GM19239 (cell line): ENCODE measurements around the gene RAPGEF3.

ENCODE experiments used
- DNase-seq: peaks from one replicate; pipeline ENCODE4 v3.0.0; 2011; ENCODE audit warnings: low spot score; ENCODE audit not compliant: insufficient read length
- FAIRE-seq: peaks from 2 replicates; lab custom pipeline; 2011; peaks lifted over from hg19 to GRCh38; lab: Jason Lieb, UNC

The RAPGEF3 gene

DNA sequence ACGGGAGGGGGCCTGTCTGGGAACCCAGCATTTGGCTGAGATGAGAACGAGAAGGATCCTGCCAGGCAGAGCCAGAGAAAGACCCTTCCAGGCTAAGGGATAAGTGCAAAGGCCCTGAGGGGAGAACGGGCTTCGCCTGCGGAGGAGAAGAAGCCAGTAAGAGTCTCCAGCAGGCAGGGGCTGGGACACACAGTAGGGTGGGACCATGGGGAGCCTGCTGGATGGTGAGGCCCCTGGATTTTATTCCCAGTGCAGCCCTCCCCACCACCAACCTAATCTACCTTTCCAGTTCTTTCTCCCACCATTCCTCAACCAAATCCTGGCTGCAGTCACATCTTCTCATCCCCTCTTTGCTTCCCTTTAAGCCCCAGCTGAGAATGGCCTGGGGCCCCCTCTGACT lies 12.6 kb downstream of the RAPGEF3 start:
- no peak for FAIRE-seq
- DNase-seq: no peak

DNA sequence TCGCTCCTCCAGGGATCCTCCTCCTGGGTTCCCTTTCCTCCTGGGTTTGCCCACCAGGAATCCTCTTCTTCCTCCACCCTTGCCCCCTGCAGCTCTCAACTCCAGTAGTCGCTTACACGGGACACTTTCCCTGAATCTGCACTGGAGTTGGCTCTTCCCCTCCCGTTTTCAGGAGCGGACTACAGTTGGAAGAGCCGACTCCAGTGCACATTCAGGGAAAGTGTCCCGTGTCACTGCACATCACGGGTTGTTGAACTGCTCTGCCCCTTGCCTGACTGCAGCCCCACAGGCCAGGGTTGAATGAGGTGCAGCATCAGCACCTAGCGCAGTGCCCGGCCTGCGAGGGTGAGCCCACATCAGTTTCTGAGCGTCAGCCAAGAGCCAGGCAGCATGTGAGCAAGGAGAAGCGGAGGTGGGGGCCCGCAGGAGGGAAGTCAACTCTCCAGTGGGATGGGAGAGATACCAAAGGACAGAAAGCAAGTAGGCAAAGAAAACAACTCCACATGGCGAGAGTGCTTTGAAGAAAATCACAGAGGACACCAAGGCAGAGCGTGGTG lies 13.1 kb downstream of the RAPGEF3 start:
- DNase-seq (no peak), FAIRE-seq (no peak)

DNA sequence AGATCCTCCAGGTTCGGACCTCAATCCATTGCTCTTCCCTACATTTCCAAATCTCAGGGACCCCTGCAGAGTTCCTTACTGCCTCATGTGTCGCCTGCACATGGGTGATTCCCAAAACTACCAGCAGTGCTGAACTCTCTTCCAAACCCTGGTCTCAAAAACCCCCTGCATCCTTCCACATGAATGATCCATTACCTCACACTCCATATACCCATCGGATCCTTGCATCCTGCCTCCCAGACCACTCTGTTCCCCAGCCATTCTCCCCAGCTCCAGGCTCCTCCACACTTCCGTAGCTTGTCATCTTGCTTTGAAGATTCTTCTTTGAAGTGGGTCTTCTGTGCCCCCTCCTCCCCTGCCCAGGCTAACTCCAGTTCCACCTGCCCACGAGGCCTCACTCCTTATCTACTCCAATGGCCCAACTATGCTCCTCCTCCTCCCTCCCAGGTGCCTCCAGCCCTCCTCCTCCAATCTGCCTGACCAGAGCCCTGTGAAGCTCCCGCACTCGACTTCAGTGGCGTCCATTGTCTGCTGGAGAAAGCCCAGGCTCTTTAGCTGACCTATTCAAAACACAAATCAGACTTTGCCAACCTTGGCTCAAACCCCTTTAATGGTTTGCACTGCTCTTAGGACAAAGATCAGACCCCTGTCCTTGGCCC lies 13.8 kb downstream of the RAPGEF3 start:
- DNase-seq: no peak
- no peak for FAIRE-seq

DNA sequence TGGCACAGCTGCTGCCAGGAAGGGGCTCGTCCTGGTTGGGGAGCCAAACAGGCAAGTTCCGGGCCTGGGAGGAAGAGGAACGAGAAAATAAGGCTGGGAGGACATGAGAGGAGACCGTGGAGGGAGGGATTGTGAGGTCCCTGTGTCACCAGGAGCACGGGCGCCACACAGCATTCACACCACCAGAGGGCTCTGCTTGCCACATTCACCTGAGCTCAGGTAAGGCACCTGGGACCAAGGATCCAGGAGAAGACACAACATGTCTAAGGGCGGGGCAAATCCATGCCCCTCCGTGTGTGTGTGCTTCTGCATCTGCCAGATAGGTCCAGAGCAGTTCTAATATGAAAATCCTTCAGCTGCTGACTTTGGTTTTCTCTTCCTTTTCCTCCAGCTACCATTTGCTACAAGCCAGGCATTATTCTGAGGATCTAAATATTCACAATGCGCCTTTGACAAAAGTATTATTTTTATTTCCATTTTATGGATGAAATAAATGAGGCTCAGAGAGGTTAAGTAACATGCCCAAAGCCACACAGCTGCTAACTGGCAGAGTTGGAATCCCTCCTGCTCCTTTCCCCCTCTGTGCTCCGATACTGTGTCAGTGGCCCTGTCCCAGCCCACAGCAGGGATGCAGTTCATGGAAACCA lies 14.6 kb downstream of the RAPGEF3 start:
- peak; percentile 42 for FAIRE-seq
- DNase-seq: no peak

DNA sequence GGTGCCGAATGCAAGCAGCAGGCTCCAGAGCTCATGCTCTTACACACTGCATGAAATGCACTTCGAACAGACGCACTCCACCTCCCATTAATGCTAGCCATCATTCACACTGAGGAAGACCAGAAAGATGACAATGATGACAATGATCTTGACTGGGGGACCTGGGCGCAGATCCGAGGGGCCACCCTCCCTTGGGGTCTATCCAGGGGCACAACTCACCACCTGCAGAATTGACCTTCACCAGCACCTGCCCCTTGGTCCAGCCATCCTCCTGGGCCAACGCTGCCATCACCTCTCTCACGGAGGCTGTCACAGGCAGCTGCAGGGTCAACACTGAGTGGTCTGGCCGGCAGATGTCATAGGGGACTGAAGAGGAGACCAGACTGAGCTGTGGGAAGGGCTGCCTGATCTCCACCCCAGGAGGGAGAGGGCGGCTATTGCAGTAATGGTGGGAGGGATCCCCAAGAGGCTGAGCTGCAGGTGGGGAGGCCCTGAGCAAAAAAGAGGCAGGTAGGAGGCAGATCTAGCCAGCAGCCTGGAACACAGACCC lies 15.3 kb downstream of the RAPGEF3 start:
- no peak for FAIRE-seq
- DNase-seq: no peak

- FAIRE-seq: peak; percentile 94
- DNase-seq: peak; percentile 53
Measured at GRCh38 chr12:47742253-47742825, 16.3 kb downstream of the RAPGEF3 start.

- no peak for DNase-seq
Measured at GRCh38 chr12:47741340-47741703, 17.4 kb downstream of the RAPGEF3 start.

GRCh38 chr12:47740606-47741339 lies 17.9 kb downstream of the RAPGEF3 start:
- FAIRE-seq: no peak
- DNase-seq: no peak

More at GRCh38 chr12:47741340-47741703, 17.4 kb downstream of the RAPGEF3 start:
- FAIRE-seq: no peak

DNA sequence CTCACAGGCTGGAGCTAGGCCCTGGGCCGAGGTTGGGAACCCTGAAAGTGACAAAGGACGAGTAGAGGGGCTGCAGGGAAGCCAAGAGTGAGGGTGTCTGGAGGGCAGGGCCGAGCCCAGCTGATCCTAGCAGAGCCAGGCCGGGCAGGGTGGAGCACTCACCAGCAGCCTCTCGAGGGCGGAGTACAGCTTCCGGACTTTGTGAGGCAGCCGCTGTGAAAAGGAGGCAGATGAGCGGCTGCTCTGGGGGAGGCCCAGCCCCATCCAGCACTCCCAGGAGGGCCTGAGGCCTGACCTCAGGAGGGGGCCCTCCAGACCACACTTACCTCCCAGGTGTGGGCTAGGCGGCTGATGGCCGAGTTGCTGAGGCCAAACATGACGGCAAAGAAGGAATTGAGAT lies 18.7 kb downstream of the RAPGEF3 start:
- FAIRE-seq: peak; percentile 52

DNA sequence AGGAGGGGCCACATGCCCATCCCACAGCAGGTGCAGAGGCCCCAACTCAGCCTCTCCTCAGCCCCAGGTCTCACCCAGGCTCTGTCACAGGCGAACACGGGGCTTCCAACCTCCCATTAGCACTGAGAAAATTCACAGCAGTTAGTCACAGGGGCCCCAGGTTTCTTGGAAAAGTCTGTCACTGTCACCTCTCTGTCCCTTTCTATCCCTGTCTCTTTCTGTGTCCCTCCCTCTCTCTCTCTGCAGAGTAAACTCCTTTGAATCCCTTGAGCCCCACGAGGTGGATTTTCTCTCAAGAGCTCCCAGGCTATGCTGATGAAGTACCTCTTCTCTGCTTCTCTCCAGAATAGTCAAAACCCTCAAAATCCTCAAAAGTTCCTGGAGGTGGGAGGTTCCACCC lies 19.4 kb downstream of the RAPGEF3 start:
- FAIRE-seq: no peak

More for the DNA sequence above, 18.7 kb downstream of the RAPGEF3 start:
- peak; percentile 58 for DNase-seq

GRCh38 chr12:47737936-47738594 lies 20.6 kb downstream of the RAPGEF3 start:
- FAIRE-seq (no peak), DNase-seq (no peak)

More for the DNA sequence above, 19.4 kb downstream of the RAPGEF3 start:
- no peak for DNase-seq

GRCh38 chr12:47736877-47737676 lies 21.6 kb downstream of the RAPGEF3 start:
- no peak for FAIRE-seq
- DNase-seq: no peak

GRCh38 chr12:47736216-47736615 lies 22.5 kb downstream of the RAPGEF3 start:
- no peak for FAIRE-seq
- DNase-seq: no peak

- no peak for FAIRE-seq
Measured at GRCh38 chr12:47735649-47736048, 23.0 kb downstream of the RAPGEF3 start.

GRCh38 chr12:47734725-47735480 lies 23.8 kb downstream of the RAPGEF3 start:
- no peak for DNase-seq
- FAIRE-seq: no peak

More at GRCh38 chr12:47735649-47736048, 23.0 kb downstream of the RAPGEF3 start:
- DNase-seq: no peak

GRCh38 chr12:47733142-47733541 lies 25.5 kb downstream of the RAPGEF3 start:
- no peak for DNase-seq
- no peak for FAIRE-seq

GRCh38 chr12:47732504-47732903 lies 26.2 kb downstream of the RAPGEF3 start:
- DNase-seq (no peak), FAIRE-seq (no peak)

DNA sequence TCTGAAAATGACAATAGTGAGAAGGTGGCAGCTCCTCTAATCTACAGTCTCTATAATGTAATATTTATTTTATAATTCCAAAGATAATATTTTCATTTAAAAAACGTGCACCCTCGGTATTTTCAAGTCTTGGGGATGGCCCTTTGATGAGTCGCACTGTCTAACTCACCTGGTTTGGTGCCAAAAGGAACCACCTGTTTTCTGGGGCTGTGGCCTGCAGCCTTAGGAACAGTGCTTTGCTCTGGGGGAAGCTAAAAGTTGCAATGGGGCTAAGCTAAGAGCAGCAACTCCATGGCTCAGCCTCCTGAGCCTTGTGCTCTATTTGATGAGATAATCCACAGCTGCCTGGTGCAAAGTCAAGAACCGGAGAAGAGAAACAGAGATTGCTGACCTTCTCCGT lies 27.0 kb downstream of the RAPGEF3 start:
- FAIRE-seq (no peak), DNase-seq (no peak)
